Hematopoietic multipotent progenitor cell (in vitro differentiated cells): ENCODE data around the gene GLRX. TPM values are rescaled to one million over a fixed set of nuclear protein-coding genes. Genes with fewer than 3 reads are reported as not detected.
"Not testable (repeated sequence)": the region's sequence is repeated elsewhere in the genome, so short reads cannot be mapped to it uniquely, and the experiment has no call there.

ENCODE experiments used
- DNase-seq, 3 donors: peaks; one replicate each; pipeline ENCODE4 v3.0.0-alpha.2; 2011 to 2015; ENCODE audit warnings: low read depth in 2 of 3, low spot score in 2 of 3
- total RNA-seq: library from RNA; depleted of rRNA; stranded (reverse); fragments of >200 nt; gene quantifications from one replicate; pipeline ENCODE4 v1.2.3, GENCODE V29; 2012

Gene GLRX
- total RNA-seq, 1 donor, result 19.9 TPM

GRCh38 chr5:95853490-95853889 is 31.0 kb upstream of the GLRX start:
- DNase-seq, result no peak

- DNase-seq, result no peak
These were observed 30.0 kb upstream of the GLRX start for GRCh38 chr5:95852567-95852966.

- not testable (repeated sequence) for DNase-seq
These were observed 28.6 kb upstream of the GLRX start for GRCh38 chr5:95851141-95851540.

- no peak for DNase-seq
These were observed 27.9 kb upstream of the GLRX start for GRCh38 chr5:95850391-95850894.

- no peak for DNase-seq
These were observed 26.2 kb upstream of the GLRX start for GRCh38 chr5:95848701-95849100.

- DNase-seq, result no peak
These were observed 24.7 kb upstream of the GLRX start for GRCh38 chr5:95847261-95847592.

GRCh38 chr5:95846554-95847260 is 24.2 kb upstream of the GLRX start:
- peak in 2 of 3 donors; percentile 54 to 84 for DNase-seq

- DNase-seq, result no peak
These were observed 22.9 kb upstream of the GLRX start for GRCh38 chr5:95845391-95845790.

GRCh38 chr5:95843733-95844223 is 21.3 kb upstream of the GLRX start:
- DNase-seq, result no peak

- DNase-seq, result peak in 2 of 3 donors; percentile 95 to 98
These were observed 20.5 kb upstream of the GLRX start for GRCh38 chr5:95842854-95843544.

- DNase-seq, result no peak
These were observed 19.6 kb upstream of the GLRX start for GRCh38 chr5:95841914-95842812.

GRCh38 chr5:95840956-95841705 is 18.6 kb upstream of the GLRX start:
- no peak for DNase-seq

- no peak for DNase-seq
These were observed 17.1 kb upstream of the GLRX start for GRCh38 chr5:95839658-95840057.

GRCh38 chr5:95838556-95838955 is 16.0 kb upstream of the GLRX start:
- no peak for DNase-seq

- no peak for DNase-seq
These were observed 15.5 kb upstream of the GLRX start for GRCh38 chr5:95838001-95838520.

- no peak for DNase-seq
These were observed 15.0 kb upstream of the GLRX start for GRCh38 chr5:95837492-95837891.

GRCh38 chr5:95836971-95837370 is 14.4 kb upstream of the GLRX start:
- not testable (repeated sequence) for DNase-seq

GRCh38 chr5:95836544-95836943 is 14.0 kb upstream of the GLRX start:
- no peak for DNase-seq

- DNase-seq, result peak in 2 of 3 donors; percentile 60 to 63
These were observed 13.3 kb upstream of the GLRX start for GRCh38 chr5:95835682-95836385.
